ENCODE results near the gene MN1.

The MN1 gene

DNA sequence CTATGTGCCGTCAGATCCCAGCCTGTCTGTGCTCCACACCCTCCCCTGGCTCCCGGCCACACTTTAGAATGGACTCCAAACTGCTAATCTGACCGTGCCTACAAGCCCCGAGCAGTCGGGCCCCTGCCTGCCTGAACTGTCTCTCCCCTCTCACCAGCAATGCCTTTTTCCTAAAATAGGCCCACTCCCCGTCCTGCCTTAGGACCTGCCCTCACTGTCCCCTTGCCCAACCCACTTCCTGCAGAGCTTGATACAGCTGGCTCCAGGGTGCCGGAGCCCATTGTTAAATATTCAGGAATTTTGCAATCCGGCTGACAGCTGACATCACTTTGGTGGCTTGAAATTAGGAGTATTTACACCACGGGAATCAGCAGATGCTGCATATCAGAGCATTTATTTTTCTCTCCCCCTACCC lies 21.4 kb downstream of the MN1 start:
- DNase-seq, result no peak

- DNase-seq, result no peak
Observed at GRCh38 chr22:27779643-27780042, 21.9 kb downstream of the MN1 start.

- DNase-seq, result no peak
Observed at GRCh38 chr22:27778294-27779090, 23.1 kb downstream of the MN1 start.

GRCh38 chr22:27777128-27777527 lies 24.4 kb downstream of the MN1 start:
- DNase-seq, result no peak

DNA sequence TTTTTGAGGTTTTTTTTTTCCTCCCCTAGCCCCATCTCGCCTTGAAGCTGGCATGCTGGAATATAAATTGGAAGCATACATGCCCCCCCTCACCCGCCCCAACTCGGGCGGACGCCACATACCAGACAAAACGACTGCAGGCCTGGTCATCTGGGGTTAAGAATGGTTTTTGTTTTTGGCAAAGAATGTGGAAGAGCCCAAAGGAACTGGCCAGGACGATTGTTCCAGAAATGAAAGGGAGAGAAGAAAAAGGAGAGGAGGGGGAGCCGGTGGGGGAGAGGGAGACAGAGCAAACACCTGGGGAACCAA lies 25.0 kb downstream of the MN1 start:
- no peak for DNase-seq

GRCh38 chr22:27775758-27776649 lies 25.6 kb downstream of the MN1 start:
- peak; percentile 42 for DNase-seq

- no peak for DNase-seq
Observed at GRCh38 chr22:27775087-27775698, 26.4 kb downstream of the MN1 start.

GRCh38 chr22:27774200-27774599 lies 27.4 kb downstream of the MN1 start:
- DNase-seq, result no peak

DNA sequence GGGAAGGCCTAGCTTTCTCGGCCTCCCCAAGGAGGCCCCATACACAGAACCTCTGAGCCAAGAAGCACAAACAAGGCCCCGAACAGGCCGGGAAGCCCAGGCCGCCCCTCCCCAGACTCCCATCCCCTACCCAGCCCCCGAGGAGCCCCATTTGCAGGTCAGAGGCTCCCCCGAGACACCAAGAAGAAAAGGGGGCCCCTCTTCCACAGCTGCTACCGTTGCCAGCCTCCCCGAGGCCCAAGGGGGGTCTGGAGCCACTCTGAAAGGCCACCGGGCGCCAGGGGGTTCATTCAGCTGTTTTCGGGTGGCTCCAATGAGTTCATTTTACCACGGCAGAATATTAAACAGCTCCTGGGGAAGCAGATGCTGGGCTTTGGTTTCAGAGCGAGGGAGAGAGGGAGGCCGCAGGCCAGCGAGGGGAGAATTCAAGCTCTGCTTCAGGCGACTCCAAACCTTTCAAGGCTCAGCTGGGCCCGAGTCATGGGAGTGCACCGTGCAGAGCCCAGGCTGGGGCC lies 28.5 kb downstream of the MN1 start:
- no peak for DNase-seq

DNA sequence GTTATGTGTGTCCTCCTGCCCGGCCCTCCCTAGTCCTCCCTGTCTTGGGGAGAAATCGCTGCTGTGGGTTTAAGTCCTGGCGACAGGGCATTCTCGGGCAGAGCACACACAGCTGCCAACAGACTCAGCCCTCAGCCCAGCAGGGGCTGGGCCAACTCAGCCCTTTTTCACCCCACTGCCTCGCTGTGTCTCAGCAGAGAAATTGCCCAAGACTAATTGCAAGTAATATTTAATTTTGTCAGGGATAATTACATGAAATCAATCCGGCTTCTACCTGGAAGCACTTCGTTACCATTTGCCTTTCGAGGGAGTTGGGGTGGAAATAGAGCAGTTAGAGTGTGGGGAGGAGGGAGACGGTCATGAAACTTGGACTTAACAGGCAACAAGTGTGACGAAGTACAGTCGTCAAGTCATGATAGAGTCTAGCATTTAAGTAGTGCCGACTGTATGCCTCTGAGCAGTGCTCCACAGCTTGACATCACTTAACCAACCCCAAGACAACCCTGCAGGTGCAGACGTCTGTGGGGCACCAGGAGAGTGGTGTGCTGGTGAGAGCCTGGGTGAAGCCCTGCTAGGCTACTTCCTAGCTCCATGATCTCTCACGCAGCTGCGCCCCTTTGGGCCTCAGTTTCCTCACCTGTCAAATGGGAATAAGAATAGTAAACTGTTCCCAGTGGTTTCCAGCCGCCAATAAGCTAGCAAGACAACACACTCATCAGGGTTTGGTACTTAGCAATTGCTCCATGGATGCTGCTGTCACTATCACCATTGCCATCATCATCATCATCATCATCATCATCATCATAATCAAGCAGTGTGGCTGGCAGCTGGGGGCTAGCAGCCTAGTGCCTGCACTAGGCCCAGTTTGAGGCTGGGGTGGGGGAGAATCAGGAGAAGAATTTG lies 29.2 kb downstream of the MN1 start:
- DNase-seq, result peak; percentile 18

GRCh38 chr22:27771637-27772036 lies 29.9 kb downstream of the MN1 start:
- no peak for DNase-seq

- DNase-seq, result no peak
Observed at GRCh38 chr22:27769012-27769411, 32.5 kb downstream of the MN1 start.

GRCh38 chr22:27768027-27768653 lies 33.4 kb downstream of the MN1 start:
- no peak for DNase-seq

DNA sequence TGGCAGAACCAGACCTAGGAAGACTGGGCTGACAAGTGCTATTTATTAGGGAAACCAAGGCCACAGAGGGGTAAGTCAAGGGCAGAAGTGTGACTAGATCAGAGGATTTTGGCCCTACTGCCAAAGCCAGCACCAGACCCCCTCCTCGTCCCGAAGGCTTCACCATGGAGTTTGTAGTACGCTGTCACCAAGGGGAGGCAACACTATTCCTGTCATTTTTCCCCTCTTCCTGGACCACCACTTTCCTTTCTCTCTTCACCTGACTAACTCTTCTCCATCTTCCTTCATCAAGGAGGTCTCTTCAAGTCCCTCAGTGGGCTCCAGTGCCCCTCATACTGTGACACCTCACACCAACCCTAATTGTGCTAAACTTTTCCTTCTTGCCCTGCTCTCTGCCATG lies 34.9 kb downstream of the MN1 start:
- no peak for DNase-seq

DNA sequence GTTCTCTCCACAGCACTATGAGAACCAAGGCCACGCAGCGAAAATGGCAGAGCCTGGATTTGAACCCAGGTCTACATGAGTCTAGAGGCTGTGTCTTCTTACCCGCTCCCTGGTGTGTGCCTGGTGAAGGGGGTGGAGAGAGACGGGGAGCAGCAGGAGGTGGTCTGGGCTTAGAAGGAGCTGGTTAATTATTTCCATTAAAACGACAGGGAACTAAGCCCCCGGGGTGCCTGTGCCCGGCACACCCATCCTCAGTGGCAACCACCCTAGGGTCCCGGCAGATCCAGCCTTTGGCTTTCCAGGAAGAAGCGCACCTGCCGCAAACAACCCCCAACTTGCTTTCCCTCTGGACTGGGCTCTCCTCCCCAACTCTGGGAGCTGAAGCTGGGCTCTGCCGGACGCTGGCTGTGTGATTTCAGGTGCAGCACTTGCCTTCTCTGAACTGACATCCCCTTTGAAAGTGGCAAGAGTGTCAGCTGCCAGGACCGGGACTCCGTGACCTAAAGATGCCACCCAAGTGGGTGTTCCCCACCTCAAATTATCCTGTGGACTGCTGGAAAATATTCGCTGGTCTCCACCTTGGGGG lies 35.8 kb downstream of the MN1 start:
- DNase-seq, result no peak

GRCh38 chr22:27764722-27765236 lies 36.8 kb downstream of the MN1 start:
- DNase-seq, result no peak

DNA sequence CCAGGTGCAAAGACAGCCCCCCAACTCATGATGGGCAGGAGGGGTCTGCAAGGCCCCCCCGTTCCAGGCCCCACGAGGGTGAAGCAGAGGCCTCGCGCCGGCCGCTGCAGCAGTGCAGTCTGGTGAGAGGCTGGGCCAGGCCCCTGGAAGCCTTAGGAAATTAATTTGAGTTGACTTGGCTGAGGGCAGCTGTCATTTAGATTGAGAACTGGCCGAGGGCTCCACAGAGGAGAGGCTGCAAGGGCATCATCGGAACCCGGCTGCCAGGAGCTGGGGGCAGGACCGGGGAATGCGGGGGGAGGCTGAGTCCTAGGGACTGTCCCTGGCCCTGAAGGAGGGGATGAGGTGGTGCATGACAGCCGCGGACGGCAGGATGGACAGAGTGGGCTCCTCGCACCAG lies 39.9 kb downstream of the MN1 start:
- no peak for DNase-seq

- DNase-seq, result no peak
Observed at GRCh38 chr22:27761000-27761399, 40.6 kb downstream of the MN1 start.

DNA sequence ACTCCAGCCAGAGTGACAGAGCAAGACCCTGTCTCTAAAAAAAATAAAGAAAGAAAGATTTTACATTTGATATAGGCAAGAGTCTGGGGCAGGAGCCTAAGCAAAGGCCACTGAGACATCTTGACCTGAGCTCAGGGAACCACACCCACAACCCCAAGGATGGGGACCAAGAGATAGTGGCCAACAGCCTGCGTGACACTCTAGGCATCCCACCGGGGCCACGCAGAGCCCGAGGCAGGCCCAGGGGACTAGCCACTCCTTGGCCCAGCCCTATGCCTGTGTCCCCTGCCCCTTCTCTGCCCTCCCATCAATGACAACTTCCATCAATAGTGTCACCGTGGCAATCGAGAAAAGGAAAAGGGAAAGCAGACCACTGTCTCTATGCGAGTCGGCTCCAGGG lies 41.1 kb downstream of the MN1 start:
- no peak for DNase-seq

DNA sequence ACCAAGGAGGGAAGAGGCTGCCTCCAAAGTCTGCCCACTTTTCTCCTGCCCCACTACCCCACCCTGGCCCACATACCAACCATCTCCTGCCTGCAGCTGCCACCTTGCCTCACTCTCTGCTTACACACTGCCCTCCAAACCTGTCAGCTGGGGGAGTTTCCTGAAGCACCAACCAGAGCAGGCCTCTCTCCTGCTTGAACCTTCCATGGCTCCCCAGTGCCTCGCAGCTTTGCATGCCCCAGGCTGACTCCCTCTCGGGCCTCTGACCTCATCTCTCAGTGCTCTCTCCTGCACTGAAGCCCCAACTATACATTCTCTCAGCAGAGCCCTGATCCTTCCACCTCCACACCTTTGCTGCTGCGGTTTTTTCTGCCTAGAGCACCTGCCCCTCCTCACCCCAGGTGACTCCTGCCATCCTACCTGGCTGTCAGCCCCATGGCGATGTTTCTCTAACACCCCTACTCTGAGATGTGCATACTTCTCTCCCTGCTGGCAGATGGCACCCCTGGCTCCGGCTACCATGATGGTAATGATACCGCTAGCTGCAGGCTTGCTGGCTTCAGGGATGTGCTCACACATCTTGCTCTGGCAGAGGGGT lies 43.5 kb downstream of the MN1 start:
- DNase-seq, result peak; percentile 70

- no peak for DNase-seq
Observed at GRCh38 chr22:27756212-27756660, 45.3 kb downstream of the MN1 start.
